C4-2B (cell line): ENCODE results near the gene PAQR6.

Experiments
- H3K27ac ChIP-seq: fragments of 450-650 bp; 2 replicates; pipeline ENCODE4 v1.5.1; 2017
- ZFX ChIP-seq: fragments of 450-650 bp; IDR thresholded peaks from 2 replicates; pipeline ENCODE4 v1.6.1; 2017
- TF ChIP-seq, protein P1 (sequence below): fragments of 450-650 bp; conservative IDR thresholded peaks from 2 replicates; pipeline ENCODE4 v1.5.1; 2017; ENCODE audit warnings: mild to moderate bottlenecking

The PAQR6 gene

DNA sequence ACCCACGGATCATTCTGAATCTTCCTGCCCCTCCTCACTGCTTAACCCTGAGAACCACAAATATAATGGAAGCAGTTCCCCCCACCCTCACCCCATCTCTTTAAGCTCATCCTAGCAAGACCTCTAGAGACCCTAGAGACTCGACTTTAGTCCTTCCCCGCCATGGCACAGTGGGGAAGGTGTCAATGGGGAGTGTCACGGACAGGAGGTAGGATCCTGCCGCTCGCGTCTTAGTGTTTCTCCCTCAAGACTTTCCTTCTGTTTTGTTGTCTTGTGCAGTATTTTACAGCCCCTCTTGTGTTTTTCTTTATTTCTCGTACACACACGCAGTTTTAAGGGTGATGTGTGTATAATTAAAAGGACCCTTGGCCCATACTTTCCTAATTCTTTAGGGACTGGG, 35.7 kb downstream of the PAQR6 start:
- TF ChIP-seq, protein P1, sequence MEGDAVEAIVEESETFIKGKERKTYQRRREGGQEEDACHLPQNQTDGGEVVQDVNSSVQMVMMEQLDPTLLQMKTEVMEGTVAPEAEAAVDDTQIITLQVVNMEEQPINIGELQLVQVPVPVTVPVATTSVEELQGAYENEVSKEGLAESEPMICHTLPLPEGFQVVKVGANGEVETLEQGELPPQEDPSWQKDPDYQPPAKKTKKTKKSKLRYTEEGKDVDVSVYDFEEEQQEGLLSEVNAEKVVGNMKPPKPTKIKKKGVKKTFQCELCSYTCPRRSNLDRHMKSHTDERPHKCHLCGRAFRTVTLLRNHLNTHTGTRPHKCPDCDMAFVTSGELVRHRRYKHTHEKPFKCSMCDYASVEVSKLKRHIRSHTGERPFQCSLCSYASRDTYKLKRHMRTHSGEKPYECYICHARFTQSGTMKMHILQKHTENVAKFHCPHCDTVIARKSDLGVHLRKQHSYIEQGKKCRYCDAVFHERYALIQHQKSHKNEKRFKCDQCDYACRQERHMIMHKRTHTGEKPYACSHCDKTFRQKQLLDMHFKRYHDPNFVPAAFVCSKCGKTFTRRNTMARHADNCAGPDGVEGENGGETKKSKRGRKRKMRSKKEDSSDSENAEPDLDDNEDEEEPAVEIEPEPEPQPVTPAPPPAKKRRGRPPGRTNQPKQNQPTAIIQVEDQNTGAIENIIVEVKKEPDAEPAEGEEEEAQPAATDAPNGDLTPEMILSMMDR = no peak
- no peak for TF ChIP-seq ZFX
- H3K27ac ChIP-seq = peak overlapping the region; percentile 92

DNA sequence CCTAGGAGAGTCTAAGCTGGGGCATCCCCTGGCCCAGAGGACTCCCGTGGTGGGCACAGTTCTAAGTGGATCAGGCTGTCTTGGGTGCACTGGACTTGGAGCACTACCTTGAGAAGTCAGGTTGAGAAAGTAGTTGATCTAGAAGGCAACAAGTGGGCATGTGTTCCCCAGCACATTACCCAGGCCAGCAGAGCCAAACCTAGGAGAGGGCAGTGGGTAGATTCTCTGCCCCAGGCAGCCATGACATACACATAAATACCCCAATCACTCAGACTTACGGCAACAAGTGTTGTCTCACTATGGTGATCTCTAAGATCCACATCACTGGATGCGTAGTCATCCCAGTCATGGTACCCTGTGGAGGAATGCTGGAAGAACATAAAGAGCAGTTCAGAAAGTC, 36.6 kb downstream of the PAQR6 start:
- H3K27ac ChIP-seq = no peak overlapping the region
- TF ChIP-seq, protein P1 = no peak
- no peak for TF ChIP-seq ZFX

DNA sequence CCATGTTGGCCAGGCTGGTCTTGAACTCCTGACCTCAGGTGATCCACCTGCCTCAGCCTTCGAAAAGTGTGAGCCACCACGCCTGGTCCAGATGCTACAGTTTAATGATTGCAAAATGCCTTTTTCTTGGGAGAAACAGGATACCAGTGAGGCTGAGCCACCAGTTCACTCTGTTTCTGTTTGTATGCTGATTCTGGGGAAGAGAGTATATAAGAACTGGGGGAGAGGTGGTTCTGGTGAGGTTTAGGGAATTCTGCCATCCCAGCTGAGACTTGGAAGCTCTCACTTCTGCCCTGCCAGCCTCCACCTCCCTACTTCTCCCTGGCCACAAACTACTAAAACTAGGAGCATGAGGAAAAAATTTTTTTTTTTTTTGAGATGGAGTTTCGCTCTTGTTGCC, 43.2 kb downstream of the PAQR6 start:
- H3K27ac ChIP-seq = no peak overlapping the region
- no peak for TF ChIP-seq ZFX
- TF ChIP-seq, protein P1 = no peak

- no peak for TF ChIP-seq ZFX
- TF ChIP-seq, protein P1 = no peak
- H3K27ac ChIP-seq = no peak overlapping the region
These were observed 44.5 kb downstream of the PAQR6 start for GRCh38 chr1:156203331-156203730.

DNA sequence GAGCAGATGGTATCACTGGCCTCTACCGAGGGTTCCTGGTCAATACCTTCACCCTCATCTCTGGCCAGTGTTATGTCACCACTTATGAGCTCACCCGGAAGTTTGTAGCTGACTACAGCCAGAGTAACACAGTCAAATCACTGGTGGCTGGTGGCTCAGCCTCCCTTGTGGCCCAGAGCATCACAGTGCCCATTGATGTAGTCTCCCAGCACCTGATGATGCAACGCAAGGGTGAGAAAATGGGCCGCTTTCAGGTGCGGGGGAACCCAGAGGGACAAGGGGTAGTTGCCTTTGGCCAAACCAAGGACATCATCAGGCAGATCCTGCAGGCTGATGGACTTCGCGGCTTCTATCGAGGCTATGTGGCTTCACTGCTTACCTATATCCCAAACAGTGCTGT, 47.8 kb downstream of the PAQR6 start:
- H3K27ac ChIP-seq = no peak overlapping the region
- TF ChIP-seq, protein P1 = no peak
- no peak for TF ChIP-seq ZFX

- TF ChIP-seq, protein P1 = no peak
- TF ChIP-seq ZFX = no peak
- H3K27ac ChIP-seq = no peak overlapping the region
These were observed 49.0 kb downstream of the PAQR6 start for GRCh38 chr1:156198831-156199349.

DNA sequence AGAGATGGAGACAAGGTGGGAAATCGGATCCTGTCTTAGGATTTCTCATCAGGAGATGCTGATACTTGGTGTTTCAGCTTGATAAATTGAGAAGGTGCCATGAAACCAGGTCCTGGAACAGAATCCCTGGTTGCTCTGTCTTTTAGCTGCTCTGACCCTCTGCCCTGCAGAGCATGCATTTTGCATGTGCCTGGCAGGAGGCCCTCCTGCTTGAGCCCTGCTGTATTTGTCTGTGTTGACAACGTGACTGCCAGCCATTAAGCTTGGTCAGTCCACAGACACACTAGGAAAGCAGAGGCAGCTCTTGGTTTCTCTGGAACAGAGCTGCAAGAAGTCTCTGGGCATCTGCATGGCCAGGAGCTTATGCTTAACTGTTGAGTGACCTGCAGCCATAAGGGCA, 51.4 kb downstream of the PAQR6 start:
- no peak for TF ChIP-seq ZFX
- TF ChIP-seq, protein P1 = no peak
- no peak overlapping the region for H3K27ac ChIP-seq
